Pons (tissue), 1 donor: Measurements from ENCODE around the gene PCLO.
"Not testable (repeated sequence)": the region's sequence is repeated elsewhere in the genome, so short reads cannot be mapped to it uniquely, and the experiment has no call there.

Source experiments
- DNase-seq: peaks from one replicate; pipeline ENCODE4 v3.0.0-alpha.2; 2016; ENCODE audit warnings: low spot score

PCLO gene

DNA sequence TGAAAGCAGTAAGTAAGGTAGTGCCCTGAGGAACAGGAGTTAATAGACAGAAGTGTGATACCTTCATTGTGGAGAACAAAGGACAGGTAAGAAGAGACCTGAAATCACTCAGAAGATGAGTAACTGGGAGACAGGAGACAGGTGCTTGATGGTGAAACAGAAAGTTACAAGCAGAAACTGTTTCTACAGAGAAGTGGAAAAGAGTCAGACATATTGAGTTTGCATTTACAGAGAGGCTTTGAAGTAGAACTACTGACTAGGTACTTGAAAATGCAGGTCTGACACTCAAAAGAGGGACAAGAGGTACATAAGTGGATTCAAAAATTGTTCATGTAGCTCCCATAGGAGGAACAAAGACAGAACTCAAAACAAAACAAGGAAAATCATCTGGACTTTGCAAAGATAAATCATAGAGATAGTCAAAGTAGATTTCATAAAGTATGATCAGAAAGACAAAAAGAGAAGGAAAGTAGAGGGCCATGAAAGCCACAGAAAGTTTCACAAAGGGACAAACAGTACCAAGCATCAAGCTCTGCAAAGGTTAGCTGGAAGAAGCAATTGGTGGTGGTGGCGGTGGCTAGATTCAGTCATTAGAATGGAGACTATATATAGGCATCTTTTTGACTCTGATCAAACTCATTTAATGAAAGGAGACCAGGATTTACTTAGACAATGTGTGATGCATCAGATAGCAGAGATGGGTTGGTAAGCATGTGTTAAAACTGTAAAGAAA, 198.4 kb downstream of the PCLO start:
- DNase-seq = no peak

GRCh38 chr7:82961240-82961639, 201.4 kb downstream of the PCLO start:
- DNase-seq = no peak

DNA sequence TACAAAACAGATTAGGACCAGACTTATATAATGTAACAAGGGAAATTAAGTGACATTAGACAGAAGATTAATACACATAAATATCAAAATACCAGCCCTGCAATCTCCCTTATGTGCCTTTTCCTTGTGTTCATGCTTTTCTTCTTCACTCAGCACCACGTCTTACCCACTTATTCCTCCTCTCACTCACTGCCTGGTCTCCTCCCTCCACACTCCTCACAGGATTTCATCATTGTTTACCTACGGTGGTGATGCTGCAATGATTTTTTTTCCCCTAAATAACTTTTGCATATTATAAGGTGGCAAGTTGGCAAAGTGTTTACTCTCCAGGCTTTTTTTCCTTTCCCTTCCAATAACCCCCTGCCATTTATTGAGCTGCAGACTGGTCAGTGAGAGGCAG, 203.2 kb downstream of the PCLO start:
- DNase-seq = no peak

DNA sequence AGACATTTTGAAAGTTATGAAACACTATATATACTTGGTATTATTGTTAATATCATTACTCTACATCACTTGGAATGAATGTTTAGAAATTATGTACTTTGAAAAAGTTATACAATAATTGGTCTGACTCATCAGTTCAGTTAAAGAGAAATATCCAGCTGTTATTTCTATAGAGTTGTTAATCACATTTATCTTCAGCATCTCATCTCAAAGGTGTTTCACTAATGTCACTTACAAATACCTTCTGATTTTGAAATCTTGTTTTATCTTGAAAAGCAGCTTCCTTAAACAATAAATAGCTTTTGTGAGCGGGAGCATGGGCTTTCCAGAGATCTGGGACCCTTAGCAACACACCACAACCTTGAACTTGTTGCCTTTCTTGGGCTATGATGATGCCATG, 205.2 kb downstream of the PCLO start:
- DNase-seq = no peak

- no peak for DNase-seq
Observed at GRCh38 chr7:82953324-82954027, 209.2 kb downstream of the PCLO start.

GRCh38 chr7:82950436-82950835, 212.2 kb downstream of the PCLO start:
- no peak for DNase-seq

GRCh38 chr7:82945480-82945879, 217.2 kb downstream of the PCLO start:
- DNase-seq = no peak

DNA sequence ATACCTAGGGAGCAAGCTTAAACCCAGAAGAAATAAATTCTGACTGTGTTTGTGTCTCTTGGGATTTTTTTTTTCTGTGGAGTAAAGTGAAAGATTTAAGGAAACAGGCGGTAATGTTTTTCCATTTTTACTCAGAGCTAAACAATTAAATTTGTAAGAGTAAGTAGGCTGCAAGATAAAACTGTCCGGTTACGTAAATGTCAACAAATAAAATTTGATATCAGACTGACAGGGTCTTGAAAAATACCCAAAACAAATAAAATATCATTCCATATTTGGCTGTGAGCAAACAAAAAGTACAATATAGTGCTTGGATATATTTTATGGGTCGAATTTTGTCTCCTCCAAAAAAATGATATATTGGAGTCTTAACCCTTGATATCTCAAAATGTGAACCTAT, 217.6 kb downstream of the PCLO start:
- DNase-seq = no peak

- no peak for DNase-seq
Observed at GRCh38 chr7:82932516-82932915, 230.2 kb downstream of the PCLO start.

GRCh38 chr7:82926477-82926876, 236.2 kb downstream of the PCLO start:
- no peak for DNase-seq

DNA sequence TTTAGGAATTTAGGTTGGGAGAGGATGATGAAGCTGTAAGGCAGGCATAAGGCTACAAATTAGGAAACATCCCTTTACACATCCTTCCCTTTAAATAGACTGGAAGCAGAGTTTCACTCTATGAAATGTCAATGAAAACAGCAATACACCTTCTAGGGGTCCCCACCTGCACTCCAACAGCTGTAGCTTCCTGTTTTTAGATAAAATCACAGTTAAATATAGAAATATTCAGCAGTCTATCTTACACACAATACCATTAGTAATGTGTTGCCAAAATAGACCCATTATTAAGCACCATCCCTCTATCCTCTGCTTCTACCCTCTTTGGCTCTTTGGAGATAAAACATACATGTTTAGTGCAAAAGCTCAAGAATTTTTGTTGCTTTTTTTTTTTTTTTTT, 237.4 kb downstream of the PCLO start:
- DNase-seq = no peak

- DNase-seq = no peak
Observed at GRCh38 chr7:82906502-82906901, 256.2 kb downstream of the PCLO start.

DNA sequence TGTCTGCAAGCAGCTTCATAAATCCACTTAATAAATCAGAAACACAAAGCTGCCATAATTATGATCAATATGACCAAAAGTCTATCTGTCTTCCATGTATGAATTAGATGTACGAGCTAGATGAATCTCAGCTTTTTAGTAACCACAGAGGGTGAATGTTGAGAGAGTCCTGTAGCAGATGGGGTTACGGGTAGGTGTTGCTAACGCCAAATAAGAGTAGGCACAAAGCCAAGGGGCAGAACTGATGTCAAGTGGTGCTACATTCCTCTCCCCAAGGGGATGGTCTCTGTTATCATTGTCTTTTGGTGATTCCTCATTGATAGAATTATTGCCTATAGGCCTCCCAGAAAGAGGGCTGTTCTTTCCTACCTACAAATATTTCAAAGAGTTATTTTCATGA, 257.8 kb downstream of the PCLO start:
- DNase-seq = no peak

GRCh38 chr7:82901098-82901497, 261.6 kb downstream of the PCLO start:
- not testable (repeated sequence) for DNase-seq

- no peak for DNase-seq
Observed at GRCh38 chr7:82897500-82897899, 265.2 kb downstream of the PCLO start.

GRCh38 chr7:82894341-82894740, 268.3 kb downstream of the PCLO start:
- DNase-seq = not testable (repeated sequence)

GRCh38 chr7:82886324-82886723, 276.4 kb downstream of the PCLO start:
- DNase-seq = no peak

GRCh38 chr7:82865856-82866255, 296.8 kb downstream of the PCLO start:
- DNase-seq = no peak

DNA sequence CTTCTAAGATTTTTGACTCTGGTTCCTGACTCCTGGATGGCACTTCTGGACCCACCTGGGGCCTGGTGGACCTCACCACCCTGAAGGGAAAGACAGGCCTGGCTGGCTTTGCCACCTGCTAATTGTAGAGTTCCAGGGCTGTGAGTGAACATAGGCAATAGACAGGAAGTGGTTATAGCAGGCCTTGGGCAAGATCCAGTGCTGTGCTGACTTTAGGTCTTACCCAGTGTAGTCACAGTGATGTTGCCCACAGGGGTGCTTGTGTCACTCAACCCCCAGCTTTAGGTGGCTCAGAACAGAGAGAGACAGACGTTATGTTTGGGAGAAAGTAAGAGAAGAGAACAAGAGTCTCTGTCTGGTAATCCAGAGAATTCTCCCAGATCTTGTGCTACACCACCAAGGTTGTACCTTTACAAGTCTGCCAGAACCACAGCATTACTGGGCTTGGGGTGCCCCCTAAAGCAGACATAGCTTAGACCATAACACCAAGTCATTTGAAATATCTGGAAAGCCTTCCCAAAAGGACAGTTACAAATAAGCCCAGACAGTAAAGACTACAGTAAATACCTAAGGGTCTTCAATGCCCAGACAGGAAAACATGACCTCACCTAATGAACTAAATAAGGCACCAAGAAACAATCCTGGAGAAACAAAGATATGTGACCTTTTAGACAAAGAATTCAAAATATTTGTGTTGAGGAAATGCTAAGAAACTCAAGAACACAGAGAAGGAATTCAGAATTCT, 303.4 kb downstream of the PCLO start:
- DNase-seq = no peak

DNA sequence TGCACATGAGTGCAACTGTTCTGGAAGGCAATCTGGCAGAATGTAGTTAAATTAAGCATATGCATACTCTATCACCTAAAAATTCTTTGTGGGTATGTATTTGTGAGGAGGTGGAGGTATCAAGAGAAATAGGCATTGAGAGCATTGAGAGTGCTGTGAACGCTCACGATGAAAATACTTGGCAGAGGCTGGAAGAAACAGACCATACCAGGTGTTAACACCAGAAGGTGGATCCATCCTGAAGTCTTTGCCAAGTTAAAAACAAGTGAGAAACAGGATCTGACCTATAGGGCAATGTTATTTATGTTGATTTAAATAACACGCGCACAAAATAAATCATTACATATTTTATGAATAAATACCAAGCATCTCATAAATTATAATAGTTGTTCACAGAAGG, 311.6 kb downstream of the PCLO start:
- peak; percentile 9 for DNase-seq

GRCh38 chr7:82841828-82842227, 320.9 kb downstream of the PCLO start:
- no peak for DNase-seq

GRCh38 chr7:82840061-82840460, 322.6 kb downstream of the PCLO start:
- no peak for DNase-seq

DNA sequence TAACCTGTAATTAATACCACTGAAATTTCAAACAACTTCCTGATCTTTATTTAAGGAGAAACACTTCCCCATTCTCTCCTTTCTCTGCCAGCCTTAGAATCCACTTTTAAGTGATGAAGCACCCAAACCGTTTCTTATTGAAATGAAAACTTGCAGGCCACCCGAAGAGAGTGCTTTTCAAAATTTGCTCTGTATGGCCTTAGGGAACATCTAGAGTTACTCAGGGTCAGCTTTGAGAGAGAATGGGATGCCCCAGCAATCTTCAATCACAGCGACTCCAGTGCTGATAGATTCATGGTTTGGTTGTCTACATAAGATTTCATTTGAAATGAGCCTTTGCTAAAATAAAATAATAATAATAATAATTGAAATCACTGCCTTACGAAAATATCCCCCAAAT, 323.1 kb downstream of the PCLO start:
- no peak for DNase-seq
